Measurements from ENCODE around the gene GPR101. TPM values are rescaled to one million over a fixed set of nuclear protein-coding genes. Genes with fewer than 3 reads are reported as not detected.

GPR101 gene, protein sequence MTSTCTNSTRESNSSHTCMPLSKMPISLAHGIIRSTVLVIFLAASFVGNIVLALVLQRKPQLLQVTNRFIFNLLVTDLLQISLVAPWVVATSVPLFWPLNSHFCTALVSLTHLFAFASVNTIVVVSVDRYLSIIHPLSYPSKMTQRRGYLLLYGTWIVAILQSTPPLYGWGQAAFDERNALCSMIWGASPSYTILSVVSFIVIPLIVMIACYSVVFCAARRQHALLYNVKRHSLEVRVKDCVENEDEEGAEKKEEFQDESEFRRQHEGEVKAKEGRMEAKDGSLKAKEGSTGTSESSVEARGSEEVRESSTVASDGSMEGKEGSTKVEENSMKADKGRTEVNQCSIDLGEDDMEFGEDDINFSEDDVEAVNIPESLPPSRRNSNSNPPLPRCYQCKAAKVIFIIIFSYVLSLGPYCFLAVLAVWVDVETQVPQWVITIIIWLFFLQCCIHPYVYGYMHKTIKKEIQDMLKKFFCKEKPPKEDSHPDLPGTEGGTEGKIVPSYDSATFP
- under 1 TPM in 2 of 3 donors, not detected in 1; 0.23 to 0.33 TPM for total RNA-seq
- not detected for total RNA-seq (2013)

DNA sequence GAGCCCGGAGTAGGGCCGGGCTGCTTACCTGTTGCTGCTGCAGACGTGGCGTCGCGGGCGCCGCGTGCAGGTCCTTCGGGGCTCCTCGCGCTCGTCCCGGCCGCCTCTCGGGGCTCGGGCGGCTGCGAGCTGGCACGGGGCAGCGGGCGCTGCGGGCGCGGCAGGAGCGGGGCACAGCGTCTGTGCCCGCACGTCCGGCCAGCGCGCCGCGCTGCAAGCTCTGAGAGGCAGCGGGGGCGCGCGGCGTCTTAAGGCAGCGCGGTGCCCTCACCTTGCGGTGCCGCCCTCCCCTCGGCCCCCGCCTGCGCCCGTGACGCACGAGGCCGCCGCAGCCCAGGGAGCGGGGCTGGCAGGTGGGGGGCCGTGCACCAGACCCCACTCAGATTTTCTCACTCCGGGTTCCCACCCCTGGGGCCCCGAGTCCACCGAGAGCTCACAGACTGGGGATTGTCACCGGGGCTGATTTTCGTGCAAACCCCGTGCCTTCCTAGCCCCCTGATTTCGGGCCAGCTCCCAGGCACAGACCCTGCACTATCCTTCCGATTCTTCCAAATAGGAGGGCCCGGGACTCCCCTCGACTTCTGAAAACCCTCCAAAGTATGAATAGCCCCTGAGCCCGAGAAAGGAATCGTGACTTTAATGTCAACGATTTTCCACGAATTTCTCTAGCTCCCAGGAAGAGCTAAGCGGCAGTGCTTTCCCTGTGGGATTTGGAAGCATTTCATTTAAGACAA lies at the start of gene GPR101:
Gene GPR101, minus strand, starts transcription at position 222 of the 734 bp plus-strand sequence. CDS start 2,321 bp downstream, outside the sequence.
- ATAC-seq, result peak in 1 of 3 donors; percentile 36
- Mint-ChIP-seq H3K4me3 (no peak within 1 kb of the TSS), H3K27ac (no peak within 1 kb of the TSS), H3K27me3 (ENCODE audit: low read depth in 2 of 2) (peaks cover 31 to 58% of the 10 kb centered on the region in 2 donors), H3K36me3 (no peaks in the 10 kb centered on the region), H3K9me3 (no peaks in the 10 kb centered on the region), H3K4me1 (no peaks in the 10 kb centered on the region)
- intact Hi-C loops (cut with micrococcal nuclease), result no loop called here
- Histone ChIP-seq H3K4me1 (ENCODE audit: control insufficient read depth, insufficient read depth, low read length) (peaks cover 16% of the 10 kb centered on the region), H3K27me3 (ENCODE audit: control insufficient read depth, insufficient read depth, low read length) (peaks cover 15% of the 10 kb centered on the region), H3K36me3 (ENCODE audit: control insufficient read depth, insufficient read depth, low read length) (no peaks in the 10 kb centered on the region), H3K27ac (ENCODE audit: low read length) (no peak within 1 kb of the TSS), H3K9me3 (ENCODE audit: control insufficient read depth, insufficient read depth, low read length) (no peaks in the 10 kb centered on the region), H3K4me3 (ENCODE audit: low read length) (no peak within 1 kb of the TSS)
- peak in 1 of 2 donors; percentile 34 for DNase-seq
- 2% methylated on average over 67 of the region's 68 CpGs for WGBS (ENCODE audit: insufficient coverage)
- TF ChIP-seq, protein P1, sequence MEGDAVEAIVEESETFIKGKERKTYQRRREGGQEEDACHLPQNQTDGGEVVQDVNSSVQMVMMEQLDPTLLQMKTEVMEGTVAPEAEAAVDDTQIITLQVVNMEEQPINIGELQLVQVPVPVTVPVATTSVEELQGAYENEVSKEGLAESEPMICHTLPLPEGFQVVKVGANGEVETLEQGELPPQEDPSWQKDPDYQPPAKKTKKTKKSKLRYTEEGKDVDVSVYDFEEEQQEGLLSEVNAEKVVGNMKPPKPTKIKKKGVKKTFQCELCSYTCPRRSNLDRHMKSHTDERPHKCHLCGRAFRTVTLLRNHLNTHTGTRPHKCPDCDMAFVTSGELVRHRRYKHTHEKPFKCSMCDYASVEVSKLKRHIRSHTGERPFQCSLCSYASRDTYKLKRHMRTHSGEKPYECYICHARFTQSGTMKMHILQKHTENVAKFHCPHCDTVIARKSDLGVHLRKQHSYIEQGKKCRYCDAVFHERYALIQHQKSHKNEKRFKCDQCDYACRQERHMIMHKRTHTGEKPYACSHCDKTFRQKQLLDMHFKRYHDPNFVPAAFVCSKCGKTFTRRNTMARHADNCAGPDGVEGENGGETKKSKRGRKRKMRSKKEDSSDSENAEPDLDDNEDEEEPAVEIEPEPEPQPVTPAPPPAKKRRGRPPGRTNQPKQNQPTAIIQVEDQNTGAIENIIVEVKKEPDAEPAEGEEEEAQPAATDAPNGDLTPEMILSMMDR (IDR thresholded peaks at IDR 0.05), result no peak

DNA sequence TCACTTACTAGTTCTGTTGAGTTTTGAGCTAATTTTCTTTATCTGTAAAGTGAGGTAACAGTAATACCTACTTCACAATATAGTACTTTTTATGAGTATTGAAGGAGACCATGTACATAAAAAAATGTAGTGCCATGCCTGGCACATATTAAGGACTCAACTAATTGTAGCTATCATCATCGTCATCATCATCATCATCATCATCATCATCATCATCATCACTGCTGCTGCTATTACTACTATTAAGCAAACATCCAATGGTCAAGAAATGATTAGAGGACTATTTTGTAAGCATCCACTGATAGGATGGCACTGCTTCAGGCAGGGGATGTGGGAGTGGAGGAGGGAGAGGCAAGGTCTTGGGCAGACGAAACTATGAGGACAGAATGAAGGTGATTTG lies 47.4 kb upstream of the GPR101 start:
- Mint-ChIP-seq H3K9me3 (no peaks in the 10 kb centered on the region), H3K36me3 (no peaks in the 10 kb centered on the region), H3K4me1 (no peaks in the 10 kb centered on the region), H3K27me3 (ENCODE audit: low read depth in 2 of 2) (peaks cover 8 to 52% of the 10 kb centered on the region in 2 donors), H3K4me3 (no peak overlapping the region), H3K27ac (no peak overlapping the region)
- no peak for DNase-seq
- H3K4me3 ChIP-seq (ENCODE audit: low read length), result no peak overlapping the region
- no peaks in the 10 kb centered on the region for H3K4me1 ChIP-seq (ENCODE audit: control insufficient read depth, insufficient read depth, low read length)
- H3K27me3 ChIP-seq (ENCODE audit: control insufficient read depth, insufficient read depth, low read length), result no peaks in the 10 kb centered on the region
- intact Hi-C loops (cut with micrococcal nuclease), result no loop called here
- no peaks in the 10 kb centered on the region for H3K36me3 ChIP-seq (ENCODE audit: control insufficient read depth, insufficient read depth, low read length)
- WGBS (ENCODE audit: insufficient coverage), result 95% methylated on average over 2 of the region's 2 CpGs
- TF ChIP-seq, protein P1 (IDR thresholded peaks at IDR 0.05), result no peak
- H3K27ac ChIP-seq (ENCODE audit: low read length), result no peak overlapping the region
- ATAC-seq, result no peak
- no peaks in the 10 kb centered on the region for H3K9me3 ChIP-seq (ENCODE audit: control insufficient read depth, insufficient read depth, low read length)

DNA sequence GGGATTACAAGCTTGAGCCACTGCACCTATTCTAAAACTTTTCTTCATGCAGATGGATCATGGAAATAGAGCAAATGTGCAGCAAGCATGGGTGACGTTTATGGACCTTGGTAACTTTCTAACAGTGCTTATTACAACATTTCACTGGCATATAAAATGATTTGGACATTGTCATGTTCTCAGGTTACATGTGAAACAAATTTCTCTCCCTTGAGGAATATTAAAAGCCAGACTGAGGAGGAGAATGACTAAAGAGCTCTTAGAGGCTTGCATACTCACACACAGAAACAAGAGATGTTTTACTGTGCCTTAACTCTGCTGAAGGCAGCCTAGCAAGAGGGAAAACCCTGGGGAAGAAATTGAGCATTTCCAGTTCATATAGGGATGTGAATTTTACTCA lies 38.6 kb upstream of the GPR101 start:
- H3K27ac Mint-ChIP-seq, result no peak overlapping the region
- no peak overlapping the region for H3K4me3 Mint-ChIP-seq
- H3K27me3 ChIP-seq (ENCODE audit: control insufficient read depth, insufficient read depth, low read length), result no peaks in the 10 kb centered on the region
- H3K4me1 Mint-ChIP-seq, result no peaks in the 10 kb centered on the region
- ATAC-seq (no peak), DNase-seq (no peak)
- H3K9me3 ChIP-seq (ENCODE audit: control insufficient read depth, insufficient read depth, low read length), result no peaks in the 10 kb centered on the region
- no peaks in the 10 kb centered on the region for H3K36me3 Mint-ChIP-seq
- no CpG with 5 or more reads among the region's 1 CpG for WGBS (ENCODE audit: insufficient coverage)
- H3K4me1 ChIP-seq (ENCODE audit: control insufficient read depth, insufficient read depth, low read length), result no peaks in the 10 kb centered on the region
- H3K9me3 Mint-ChIP-seq, result no peaks in the 10 kb centered on the region
- TF ChIP-seq, protein P1 (IDR thresholded peaks at IDR 0.05), result no peak
- peaks cover 0 to 20% of the 10 kb centered on the region in 2 donors for H3K27me3 Mint-ChIP-seq (ENCODE audit: low read depth in 2 of 2)
- no peak overlapping the region for H3K4me3 ChIP-seq (ENCODE audit: low read length)
- intact Hi-C loops (cut with micrococcal nuclease), result no loop called here
- H3K36me3 ChIP-seq (ENCODE audit: control insufficient read depth, insufficient read depth, low read length), result no peaks in the 10 kb centered on the region
- no peak overlapping the region for H3K27ac ChIP-seq (ENCODE audit: low read length)

Data from natural killer cell (primary cell).